AG04450 (cell line): ENCODE results near the gene KCNH5. TPM values are rescaled to one million over a fixed set of nuclear protein-coding genes. Genes with fewer than 3 reads are reported as not detected.

Source experiments
- CTCF ChIA-PET: fragments of 300-600, 350-600 bp; formaldehyde crosslinking; extraction: SDS; loops from one replicate; lab custom pipeline; 2022; ENCODE audit warnings: antibody characterized with exemption, inconsistent platforms; lab: Charles Lee
- POLR2A ChIA-PET: fragments of 350-600 bp; formaldehyde crosslinking; extraction: SDS; loops from one replicate; lab custom pipeline; 2021; ENCODE audit warnings: antibody characterized with exemption, inconsistent platforms; lab: Yijun Ruan, JAX
- DNase-seq: peaks from one replicate; pipeline ENCODE4 v3.0.0-alpha.2; 2011; ENCODE audit warnings: low read depth, low spot score
- H3K27ac ChIP-seq: one replicate; pipeline ENCODE4 v1.5.1; 2012; ENCODE audit warnings: low read depth, low read length, control low read depth
- H3K27me3 ChIP-seq: one replicate; pipeline ENCODE4 v1.6.0; 2012; ENCODE audit warnings: low read length; ENCODE audit not compliant: control insufficient read depth, insufficient read depth
- H3K4me3 ChIP-seq: 2 replicates; pipeline ENCODE4 v1.5.1; 2011; ENCODE audit warnings: mild to moderate bottlenecking, low read depth, low read length, control low read depth
- H3K9me3 ChIP-seq: 2 replicates; pipeline ENCODE4 v1.5.1; 2012; ENCODE audit warnings: low read length; ENCODE audit not compliant: control insufficient read depth, insufficient read depth
- CTCF ChIP-seq: IDR thresholded peaks from 2 replicates; pipeline ENCODE4 v1.5.1; 2011; ENCODE audit warnings: low read depth, low read length, control low read depth, inconsistent platforms
- polyA plus RNA-seq: library from polyadenylated mRNA; depleted of rRNA; stranded (reverse); fragments of >200 nt; gene quantifications from 2 replicates; pipeline ENCODE4 v1.2.3, GENCODE V29; 2011

Gene KCNH5
- polyA plus RNA-seq, 1 experiment = 0.24 TPM

- POLR2A ChIA-PET = no interaction called here
Measured at GRCh38 chr14:62665286-62665685, 380.0 kb downstream of the KCNH5 start.

GRCh38 chr14:62663456-62663821 lies 381.8 kb downstream of the KCNH5 start:
- CTCF ChIA-PET = no interaction called here

More at GRCh38 chr14:62665286-62665685, 380.0 kb downstream of the KCNH5 start:
- DNase-seq = no peak
- no peak for TF ChIP-seq CTCF
- CTCF ChIA-PET = interaction anchor here (1.2 to 1.3 kb wide), 2 partner anchors 10 to 612 kb away, joined by 3 read pairs; no protein-coding TSS in a partner anchor
- no peak overlapping the region for H3K4me3 ChIP-seq
- H3K27me3 ChIP-seq = no peaks in the 10 kb centered on the region
- H3K9me3 ChIP-seq = no peaks in the 10 kb centered on the region
- H3K27ac ChIP-seq = no peak overlapping the region

GRCh38 chr14:62662811-62663455 lies 382.3 kb downstream of the KCNH5 start:
- POLR2A ChIA-PET = no interaction called here

More at GRCh38 chr14:62663456-62663821, 381.8 kb downstream of the KCNH5 start:
- TF ChIP-seq CTCF = no peak
- no peaks in the 10 kb centered on the region for H3K9me3 ChIP-seq
- H3K4me3 ChIP-seq = no peak overlapping the region
- DNase-seq = no peak
- no peak overlapping the region for H3K27ac ChIP-seq
- POLR2A ChIA-PET = no interaction called here
- no peaks in the 10 kb centered on the region for H3K27me3 ChIP-seq

GRCh38 chr14:62661818-62662217 lies 383.4 kb downstream of the KCNH5 start:
- H3K9me3 ChIP-seq = no peaks in the 10 kb centered on the region
- H3K4me3 ChIP-seq = no peak overlapping the region
- TF ChIP-seq CTCF = no peak
- H3K27me3 ChIP-seq = no peaks in the 10 kb centered on the region
- ChIA-PET POLR2A (no interaction called here), CTCF (no interaction called here)
- no peak for DNase-seq
- H3K27ac ChIP-seq = no peak overlapping the region

More at GRCh38 chr14:62662811-62663455, 382.3 kb downstream of the KCNH5 start:
- CTCF ChIA-PET = no interaction called here
- H3K4me3 ChIP-seq = no peak overlapping the region
- no peaks in the 10 kb centered on the region for H3K27me3 ChIP-seq
- H3K27ac ChIP-seq = no peak overlapping the region
- H3K9me3 ChIP-seq = no peaks in the 10 kb centered on the region
- no peak for DNase-seq
- no peak for TF ChIP-seq CTCF

GRCh38 chr14:62658631-62659030 lies 386.6 kb downstream of the KCNH5 start:
- Histone ChIP-seq H3K27ac (no peak overlapping the region), H3K9me3 (no peaks in the 10 kb centered on the region), H3K27me3 (no peaks in the 10 kb centered on the region), H3K4me3 (no peak overlapping the region)
- ChIA-PET POLR2A (no interaction called here), CTCF (no interaction called here)
- no peak for TF ChIP-seq CTCF
- DNase-seq = no peak
